ENCODE data around the gene HDAC7. TPM values are rescaled to one million over a fixed set of nuclear protein-coding genes. Genes with fewer than 3 reads are reported as not detected.
A peak's percentile ranks its signal among the peaks of the same experiment; 100 is the strongest.

Gene HDAC7
- total and polyA plus RNA-seq, 2 of the 13 experiments (the other 11 are each of a cell fraction or from before 2014, with no cell fraction given), result 4.6 to 10.8 TPM

DNA sequence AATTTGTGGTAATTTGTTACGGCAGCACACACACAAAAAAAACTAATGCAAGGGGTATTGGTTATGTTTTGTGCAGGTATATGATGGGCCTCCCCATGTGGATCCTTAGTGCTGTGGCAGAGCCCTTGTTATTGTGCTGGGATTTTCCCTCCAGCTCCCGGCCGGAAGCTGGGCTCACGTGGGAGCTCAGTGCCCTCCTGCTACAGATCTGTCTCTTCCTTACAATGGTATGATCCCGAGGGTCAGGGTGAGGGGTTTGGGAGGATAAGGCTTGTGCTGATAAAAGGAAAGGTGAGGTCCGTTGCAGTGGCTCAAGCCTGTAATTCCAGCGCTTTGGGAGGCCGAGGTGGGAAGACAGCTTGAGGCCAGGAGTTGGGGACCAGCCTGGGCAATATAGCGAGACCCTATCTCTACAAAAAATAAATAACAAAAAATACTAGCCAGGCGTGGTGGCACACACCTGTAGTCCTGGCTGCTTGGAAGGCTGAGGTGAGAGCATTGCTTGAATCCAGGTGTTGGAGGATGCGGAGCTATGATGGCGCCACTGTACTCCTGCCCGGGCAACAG lies 47.5 kb downstream of the HDAC7 start:
- in situ Hi-C loops (cut with HindIII; ENCODE audit: extremely low pct_ligation_motif_present, low pct_unique_long_range_greater_than_20kb), result no loop called here
- BruUV-seq (replicated peaks), result no TSS peak
- ChIA-PET POLR2A (interaction anchor here (1.0 to 1.6 kb wide), 2 partner anchors 14 to 49 kb away, joined by 3 to 6 read pairs; partner anchors contain the start of gene RAPGEF3), CTCF (ENCODE audit: low intra/inter-chr PET ratio, low total read pairs) (no interaction called here)
- Histone ChIP-seq H3K4me3 (replicated peaks in 1 of 3; ENCODE audit: insufficient read depth in 1 of 3, low read depth in 2 of 3, low read length in 3 of 3) (peak overlapping the region in 2 of 3 experiments; percentile 49 to 81; a peak in 2 of 6 replicates), H4K20me1 (ENCODE audit: insufficient read depth, low read length) (no peaks in the 10 kb centered on the region), H3K9ac (ENCODE audit: insufficient read depth, low read depth, low read length) (no peak overlapping the region), H3K27me3 (ENCODE audit: control insufficient read depth in 1 of 2, insufficient read depth in 2 of 2, low read length in 2 of 2) (peaks cover 3 to 8% of the 10 kb centered on the region in 2 experiments; a peak in 2 of 5 replicates), H3K4me2 (ENCODE audit: low read depth, low read length) (peak overlapping the region; percentile 75), H3K9me3 (ENCODE audit: low read length) (no peaks in the 10 kb centered on the region), H3K79me2 (ENCODE audit: insufficient read depth, low read length) (no peaks in the 10 kb centered on the region), H3K4me1 (ENCODE audit: insufficient read depth, low read length) (peaks cover 73% of the 10 kb centered on the region), H3K36me3 (replicated peaks in 1 of 2; ENCODE audit: control insufficient read depth in 1 of 2, insufficient read depth in 2 of 2, low read length in 2 of 2) (no peaks in the 10 kb centered on the region), H3K27ac (ENCODE audit: extremely low read length, insufficient read depth, low read length) (no peak overlapping the region), H2AFZ (ENCODE audit: low read length) (no peak overlapping the region)
- intact Hi-C loops (cut with micrococcal nuclease; ENCODE audit: unreplicated experiment), result no loop called here
- DNase-seq (ENCODE audit: low spot score), result no peak
- 62% methylated on average over 13 of the region's 13 CpGs for WGBS (ENCODE audit: low lambda C conversion rate)
- TF ChIP-seq GABPA (IDR thresholded peaks at IDR 0.05; ENCODE audit: low read depth, low read length) (no peak), GABPA (CRISPR knock-in tag; IDR thresholded peaks at IDR 0.05; ENCODE audit: low read depth) (peak; percentile 58; the same call in 1 of the 2 replicates), PAX8 (CRISPR knock-in tag; IDR thresholded peaks at IDR 0.05; ENCODE audit: borderline replicate concordance) (no peak), ERF (CRISPR knock-in tag; IDR thresholded peaks at IDR 0.05) (0 out of 2 replicates have a peak, but pooled peaks have one; percentile 20), GABPB1 (CRISPR knock-in tag; IDR thresholded peaks at IDR 0.05) (0 out of 2 replicates have a peak, but pooled peaks have one; percentile 16)
- TF ChIP-seq, protein P1, sequence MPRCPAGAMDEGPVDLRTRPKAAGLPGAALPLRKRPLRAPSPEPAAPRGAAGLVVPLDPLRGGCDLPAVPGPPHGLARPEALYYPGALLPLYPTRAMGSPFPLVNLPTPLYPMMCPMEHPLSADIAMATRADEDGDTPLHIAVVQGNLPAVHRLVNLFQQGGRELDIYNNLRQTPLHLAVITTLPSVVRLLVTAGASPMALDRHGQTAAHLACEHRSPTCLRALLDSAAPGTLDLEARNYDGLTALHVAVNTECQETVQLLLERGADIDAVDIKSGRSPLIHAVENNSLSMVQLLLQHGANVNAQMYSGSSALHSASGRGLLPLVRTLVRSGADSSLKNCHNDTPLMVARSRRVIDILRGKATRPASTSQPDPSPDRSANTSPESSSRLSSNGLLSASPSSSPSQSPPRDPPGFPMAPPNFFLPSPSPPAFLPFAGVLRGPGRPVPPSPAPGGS (CRISPR knock-in tag; IDR thresholded peaks at IDR 0.05), result no peak
- FAIRE-seq, result no peak
- ATAC-seq, result no peak

DNA sequence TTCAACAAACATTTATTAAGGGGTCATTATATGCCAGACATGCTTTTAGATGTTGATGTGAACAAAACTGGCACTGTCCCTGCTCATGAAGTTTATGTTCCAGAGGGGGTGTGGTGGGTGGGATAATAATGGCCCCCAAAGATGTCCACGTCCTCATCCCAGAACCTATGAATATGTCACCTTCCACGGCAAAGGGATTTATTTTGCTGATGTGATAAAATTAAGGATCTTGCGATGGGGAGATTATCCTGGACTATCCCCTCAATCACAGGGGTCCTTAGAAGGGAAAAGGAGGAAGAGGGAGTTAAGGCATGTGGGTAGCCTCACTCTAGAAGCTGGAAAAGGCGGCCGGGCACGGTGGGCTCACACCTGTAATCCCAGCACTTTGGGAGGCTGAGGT lies 48.4 kb downstream of the HDAC7 start:
- no TSS peak for BruUV-seq (replicated peaks)
- H3K9ac ChIP-seq (ENCODE audit: insufficient read depth, low read depth, low read length), result no peak overlapping the region
- no peaks in the 10 kb centered on the region for H4K20me1 ChIP-seq (ENCODE audit: insufficient read depth, low read length)
- peaks cover 3 to 8% of the 10 kb centered on the region in 2 experiments; a peak in 3 of 5 replicates for H3K27me3 ChIP-seq (ENCODE audit: control insufficient read depth in 1 of 2, insufficient read depth in 2 of 2, low read length in 2 of 2)
- ChIA-PET POLR2A (no interaction called here), CTCF (ENCODE audit: low intra/inter-chr PET ratio, low total read pairs) (no interaction called here)
- TF ChIP-seq TAF1 (CRISPR knock-in tag; IDR thresholded peaks at IDR 0.05) (no peak), MAFK (conservative IDR thresholded peaks at IDR 0.05 in 1 of 2, IDR thresholded peaks at IDR 0.05 in 1 of 2; ENCODE audit: low read length in 2 of 2) (peak; percentile 70 to 72; a peak in 3 of 4 replicates), ZMYM4 (CRISPR knock-in tag; IDR thresholded peaks at IDR 0.05) (no peak), MAFF (IDR thresholded peaks at IDR 0.05; ENCODE audit: low read depth, low read length) (peak; percentile 56)
- no peaks in the 10 kb centered on the region for H3K36me3 ChIP-seq (replicated peaks in 1 of 2; ENCODE audit: control insufficient read depth in 1 of 2, insufficient read depth in 2 of 2, low read length in 2 of 2)
- no peak overlapping the region for H3K27ac ChIP-seq (ENCODE audit: extremely low read length, insufficient read depth, low read length)
- H3K4me1 ChIP-seq (ENCODE audit: insufficient read depth, low read length), result peaks cover 64% of the 10 kb centered on the region
- DNase-seq (ENCODE audit: low spot score) (no peak), ATAC-seq (no peak), FAIRE-seq (no peak)
- intact Hi-C loops (cut with micrococcal nuclease; ENCODE audit: unreplicated experiment) (no loop called here), in situ Hi-C loops (cut with HindIII; ENCODE audit: extremely low pct_ligation_motif_present, low pct_unique_long_range_greater_than_20kb) (no loop called here)
- no peaks in the 10 kb centered on the region for H3K79me2 ChIP-seq (ENCODE audit: insufficient read depth, low read length)
- H3K4me2 ChIP-seq (ENCODE audit: low read depth, low read length), result no peak overlapping the region
- no peak overlapping the region for H3K4me3 ChIP-seq (replicated peaks in 1 of 3; ENCODE audit: insufficient read depth in 1 of 3, low read depth in 2 of 3, low read length in 3 of 3)
- no peak overlapping the region for H2AFZ ChIP-seq (ENCODE audit: low read length)
- 86% methylated on average over 6 of the region's 6 CpGs for WGBS (ENCODE audit: low lambda C conversion rate)
- no peaks in the 10 kb centered on the region for H3K9me3 ChIP-seq (ENCODE audit: low read length)

Data from HepG2 (cell line).